ENCODE results near the gene TIMM17B.

Gene TIMM17B

DNA sequence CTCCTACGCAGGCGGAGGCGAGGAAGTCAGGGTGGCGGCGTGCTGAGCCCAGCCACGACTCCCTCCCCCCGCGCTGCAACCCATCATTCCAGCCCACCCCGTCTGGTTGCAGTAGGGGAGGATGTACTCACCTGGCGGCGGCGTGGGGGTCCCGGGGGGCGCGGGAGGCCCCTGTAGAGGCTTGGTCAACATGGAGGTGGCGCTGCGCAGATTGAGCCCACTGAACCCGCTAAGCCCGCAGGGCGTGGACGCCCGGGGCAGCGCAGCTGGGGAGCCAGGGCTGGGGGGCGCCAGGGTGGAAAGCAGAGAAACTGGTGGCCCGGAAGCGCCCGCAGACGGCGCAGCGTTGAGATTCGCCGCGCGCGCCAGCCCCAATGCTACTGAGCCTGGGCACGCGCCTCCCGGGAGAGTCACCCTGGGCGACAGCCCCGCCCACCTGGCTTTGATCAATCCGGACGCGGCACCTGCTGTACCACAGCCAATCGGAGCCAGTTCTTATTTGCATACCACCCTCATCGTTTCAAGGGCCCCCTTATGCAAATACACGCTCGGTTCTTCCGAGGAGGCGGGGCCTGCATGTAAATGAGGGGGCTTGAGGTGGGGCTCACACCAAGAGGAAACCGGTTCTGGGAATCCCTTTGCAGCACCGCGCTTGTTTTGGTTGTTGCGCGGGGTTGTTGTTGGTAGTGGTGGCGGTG lies 21.2 kb upstream of the TIMM17B start, which contains the start of gene PIM2:
TSS of gene PIM2 (minus strand) at position 382 of the 698 bp plus-strand sequence. CDS start at position 192, 190 bp downstream.
- peak; percentile 72 to 86 for DNase-seq (ENCODE audit: low read depth in 2 of 2, low spot score in 1 of 2)

DNA sequence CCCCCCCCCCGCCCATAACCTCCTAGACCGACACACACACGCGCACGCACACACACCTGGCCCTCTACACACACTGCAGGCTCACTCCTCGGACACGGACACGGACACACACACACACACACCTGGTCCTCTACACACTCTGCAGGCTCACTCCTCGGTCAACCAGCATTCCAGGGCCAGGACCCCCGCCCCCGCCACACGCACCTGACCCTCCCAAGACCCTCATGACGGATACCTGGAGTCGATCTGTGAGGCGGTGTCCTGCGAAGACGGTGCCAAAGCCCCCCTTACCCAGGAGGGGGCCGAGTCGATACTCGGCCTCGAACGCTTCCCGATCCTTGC lies 20.7 kb upstream of the TIMM17B start:
- DNase-seq (ENCODE audit: low read depth in 2 of 2, low spot score in 1 of 2): no peak

DNA sequence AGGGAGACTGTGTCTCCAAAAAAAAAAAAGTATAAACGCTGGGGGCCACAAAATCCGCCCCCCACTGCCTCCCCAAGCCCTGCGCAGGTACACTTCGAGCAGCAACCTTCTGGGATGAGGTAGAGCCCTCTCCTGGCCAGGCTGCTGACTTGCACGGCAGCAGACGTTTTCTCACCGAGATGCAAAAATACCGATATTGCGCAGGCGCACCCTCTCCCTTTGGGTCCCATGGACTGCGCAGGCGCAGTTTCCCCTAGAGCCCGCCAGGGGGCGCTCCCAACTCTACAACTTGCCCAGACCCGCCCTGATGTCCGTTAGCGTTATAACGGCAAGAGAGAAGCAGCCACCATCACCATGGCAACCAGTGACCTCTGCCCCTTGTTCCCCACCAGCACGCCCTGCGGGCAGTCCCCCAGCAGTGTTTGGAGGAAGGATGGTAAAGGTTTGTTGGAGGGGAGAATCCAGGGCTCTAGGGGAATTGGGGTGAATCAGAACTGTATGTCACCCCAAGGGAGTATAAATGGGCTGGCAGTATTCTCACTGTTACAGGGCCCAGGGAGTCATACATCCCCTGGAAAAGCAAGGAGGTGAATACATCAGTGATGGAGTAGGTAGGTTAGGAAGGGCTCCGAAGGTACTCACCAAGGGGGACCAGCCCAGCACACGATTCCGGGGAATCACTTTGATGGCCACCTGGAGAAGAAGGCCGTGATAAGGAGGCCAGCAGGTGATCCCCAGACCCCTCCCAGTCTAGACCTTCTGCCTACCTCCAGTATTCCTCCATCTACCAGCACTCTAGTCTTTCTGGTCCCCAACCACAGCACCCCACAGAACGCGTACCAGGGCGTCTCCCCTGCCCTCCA lies 19.8 kb upstream of the TIMM17B start:
- DNase-seq (ENCODE audit: low read depth in 2 of 2, low spot score in 1 of 2): peak; percentile 74 to 77

DNA sequence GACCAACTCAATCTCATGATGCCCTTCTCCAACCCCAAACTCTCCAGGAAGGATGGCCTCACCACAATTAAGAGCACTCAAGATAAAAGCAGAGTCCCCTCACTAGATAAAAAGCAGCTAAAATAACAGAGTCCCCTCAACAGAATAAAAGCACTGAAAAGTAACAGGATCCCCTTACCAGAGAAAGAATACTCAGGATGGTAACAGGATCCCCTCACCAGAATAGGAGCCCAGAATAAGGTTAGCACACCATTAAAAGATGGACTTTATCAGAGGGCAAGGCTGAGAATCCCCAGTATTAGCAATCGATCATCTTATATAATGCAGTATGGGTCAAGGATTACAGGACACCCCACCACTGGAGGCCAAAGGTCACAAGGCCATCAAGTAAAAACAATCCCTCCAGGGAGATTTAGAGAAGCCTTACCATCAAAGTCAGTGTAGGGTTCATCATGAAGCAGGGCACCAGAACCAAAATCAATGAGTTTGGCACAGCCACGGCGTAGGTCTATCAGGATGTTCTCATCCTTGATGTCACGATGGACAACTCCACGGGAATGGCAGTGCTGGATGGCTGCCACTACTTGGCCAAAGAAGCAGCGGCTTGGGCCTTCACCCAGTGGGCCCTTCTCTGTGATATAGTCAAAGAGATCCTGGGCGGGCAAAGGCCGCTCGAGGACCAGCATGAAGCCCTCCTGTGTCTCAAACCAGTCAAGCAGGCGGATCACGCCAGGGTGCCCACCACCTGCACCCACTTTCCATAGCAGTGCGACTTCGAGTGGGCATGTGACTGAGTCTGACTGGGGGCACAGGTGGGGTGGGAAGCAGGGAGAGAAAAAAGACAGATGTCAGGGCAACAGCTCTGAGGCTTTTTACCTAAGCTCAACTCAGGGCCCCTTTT lies 17.3 kb upstream of the TIMM17B start:
- DNase-seq (ENCODE audit: low read depth in 2 of 2, low spot score in 1 of 2): no peak

DNA sequence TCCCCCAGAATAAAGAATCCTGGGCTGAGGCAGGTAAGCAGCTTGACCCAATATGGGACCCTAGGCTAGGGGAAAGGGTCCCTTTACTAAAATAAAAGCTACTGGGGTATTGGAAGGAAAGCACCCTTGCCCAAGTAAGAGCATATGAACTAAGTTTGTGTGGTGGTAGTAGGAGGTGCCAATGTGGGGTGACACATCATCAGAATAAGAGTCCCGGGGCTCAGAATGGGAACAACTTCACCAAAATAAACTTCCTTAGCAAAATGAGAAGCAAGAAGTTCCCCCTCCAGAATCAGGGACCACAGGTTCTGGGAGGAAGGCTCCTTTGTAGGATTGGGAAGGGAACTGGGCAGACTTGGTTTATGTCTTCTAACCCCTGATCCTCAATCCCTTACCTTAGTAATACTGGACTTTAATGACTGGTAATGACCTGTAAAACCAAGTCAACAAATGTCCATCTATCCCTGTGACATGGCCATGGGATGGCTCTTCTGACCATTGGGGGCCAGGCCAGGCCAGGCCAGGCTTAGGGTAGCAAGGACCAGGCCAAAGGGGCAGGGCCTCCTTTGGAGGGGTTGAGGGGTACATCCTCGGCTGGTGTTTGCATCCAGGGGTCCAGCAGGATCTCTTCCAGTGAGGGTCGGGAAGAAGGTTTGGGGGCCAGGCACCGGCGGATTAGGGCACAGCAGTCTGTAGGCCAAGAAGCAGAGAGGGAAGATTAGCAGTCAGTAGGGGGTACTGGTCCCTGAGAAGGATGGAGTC lies 16.2 kb upstream of the TIMM17B start:
- no peak for DNase-seq (ENCODE audit: low read depth in 2 of 2, low spot score in 1 of 2)

DNA sequence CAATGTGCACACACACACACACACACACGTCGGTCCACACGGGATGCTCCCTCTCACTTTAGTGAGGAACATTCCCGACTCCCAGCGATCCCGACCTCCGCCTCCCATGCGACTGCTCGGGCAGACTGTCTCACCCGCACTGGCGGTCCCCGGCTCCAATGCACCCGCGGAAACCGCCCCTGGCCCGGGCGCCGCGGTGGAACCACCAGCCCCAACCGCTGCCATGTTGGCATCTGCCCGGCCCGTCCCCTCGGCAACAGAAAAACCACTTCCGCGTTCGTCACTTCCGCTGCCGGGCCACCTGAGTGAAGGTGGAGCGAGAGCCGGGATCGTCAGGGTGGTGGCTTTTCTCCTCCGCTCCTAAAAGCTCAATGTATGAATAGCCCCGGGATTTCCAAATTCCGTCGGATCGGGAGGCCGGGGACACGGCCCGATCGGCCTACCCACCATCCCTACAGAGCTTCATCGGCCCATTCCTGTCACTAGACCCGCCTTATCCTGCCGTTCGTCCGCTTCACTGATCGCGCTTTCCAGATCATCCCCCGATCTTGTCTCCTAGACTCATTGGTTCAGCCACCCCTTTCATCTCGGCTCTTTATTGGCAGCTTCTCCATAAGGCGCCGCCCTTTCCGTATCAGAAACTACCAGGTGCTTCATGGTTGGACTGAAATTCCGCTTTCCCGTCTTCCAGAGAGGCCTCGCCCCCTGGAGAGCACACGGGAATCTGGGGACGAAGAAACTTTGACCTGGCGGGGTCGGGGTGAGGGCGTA lies 14.0 kb upstream of the TIMM17B start, which contains the start of gene SLC35A2:
TSS of gene SLC35A2 (minus strand) at position 235 of the 771 bp plus-strand sequence. CDS start at position 225, 10 bp downstream.
- peak; percentile 65 to 72 for DNase-seq (ENCODE audit: low read depth in 2 of 2, low spot score in 1 of 2)

DNA sequence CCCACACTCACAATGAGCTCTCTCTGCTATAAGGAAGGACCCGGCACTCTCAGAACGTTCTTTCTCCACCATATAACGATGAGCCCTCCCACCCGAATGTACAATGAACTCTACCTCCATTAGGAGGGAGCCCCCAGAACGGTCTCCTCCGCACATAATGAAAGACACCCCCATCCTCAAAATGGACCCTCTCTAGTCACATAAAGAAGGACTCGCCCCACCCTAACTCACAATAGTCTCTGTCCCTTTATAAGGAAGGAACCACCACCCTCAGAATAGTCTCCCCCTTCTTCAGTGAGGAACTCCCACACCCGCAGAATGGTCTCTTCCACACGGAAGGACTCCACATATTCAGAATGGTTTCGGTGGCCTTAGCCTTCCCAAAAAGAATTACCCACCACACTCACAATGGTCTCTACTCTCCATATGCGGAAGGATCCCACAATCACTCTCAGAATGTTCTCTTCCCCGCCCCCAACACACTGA lies 13.4 kb upstream of the TIMM17B start:
- no peak for DNase-seq (ENCODE audit: low read depth in 2 of 2, low spot score in 1 of 2)

DNA sequence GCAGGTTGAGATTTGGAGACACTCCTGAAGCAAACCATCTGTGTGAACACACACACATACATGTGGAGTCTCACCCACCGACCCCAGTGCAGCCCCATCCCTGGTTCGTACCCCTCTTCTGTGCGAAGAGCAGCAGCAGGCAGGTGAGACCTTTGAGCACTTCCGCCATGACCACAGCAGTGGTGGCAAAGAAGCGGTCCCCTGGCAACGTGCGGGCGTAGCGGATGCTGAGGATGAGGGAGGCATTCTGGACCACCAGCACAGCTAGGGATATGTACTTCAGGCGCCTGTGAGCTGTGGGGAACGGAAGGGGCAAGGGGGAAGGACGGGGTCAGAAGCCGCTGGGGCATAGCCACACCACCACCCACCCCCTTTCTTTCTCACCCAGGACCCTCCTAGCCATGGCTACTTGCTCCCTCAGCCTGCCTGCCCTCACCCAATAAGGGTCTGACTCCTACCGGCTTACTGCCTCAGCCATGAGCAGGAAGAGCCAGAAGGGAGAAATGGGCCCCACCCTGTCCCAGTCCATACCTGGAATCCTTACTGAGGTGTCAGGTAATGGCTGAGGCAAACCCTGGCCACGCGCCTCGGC lies 12.2 kb upstream of the TIMM17B start:
- DNase-seq (ENCODE audit: low read depth in 2 of 2, low spot score in 1 of 2): no peak

DNA sequence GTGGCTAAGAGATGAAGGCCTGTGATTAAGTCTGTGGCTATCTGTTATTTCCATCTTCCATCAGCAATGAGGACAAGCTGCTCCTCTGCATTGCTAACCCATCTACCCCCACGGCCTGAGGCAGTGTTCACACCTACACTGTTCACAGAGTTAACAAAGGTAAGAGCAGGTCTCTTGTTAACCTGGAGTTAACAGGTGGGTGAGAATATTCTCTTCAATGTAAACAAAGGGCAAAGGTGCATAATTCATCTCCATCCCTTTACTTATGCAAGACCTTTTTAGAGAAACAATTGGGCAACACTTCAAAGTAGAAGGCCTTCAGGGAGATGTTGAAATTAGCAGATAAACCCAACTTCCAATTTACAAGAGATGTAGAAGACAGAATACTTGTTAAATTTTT lies 11.0 kb upstream of the TIMM17B start:
- DNase-seq (ENCODE audit: low read depth in 2 of 2, low spot score in 1 of 2): no peak

DNA sequence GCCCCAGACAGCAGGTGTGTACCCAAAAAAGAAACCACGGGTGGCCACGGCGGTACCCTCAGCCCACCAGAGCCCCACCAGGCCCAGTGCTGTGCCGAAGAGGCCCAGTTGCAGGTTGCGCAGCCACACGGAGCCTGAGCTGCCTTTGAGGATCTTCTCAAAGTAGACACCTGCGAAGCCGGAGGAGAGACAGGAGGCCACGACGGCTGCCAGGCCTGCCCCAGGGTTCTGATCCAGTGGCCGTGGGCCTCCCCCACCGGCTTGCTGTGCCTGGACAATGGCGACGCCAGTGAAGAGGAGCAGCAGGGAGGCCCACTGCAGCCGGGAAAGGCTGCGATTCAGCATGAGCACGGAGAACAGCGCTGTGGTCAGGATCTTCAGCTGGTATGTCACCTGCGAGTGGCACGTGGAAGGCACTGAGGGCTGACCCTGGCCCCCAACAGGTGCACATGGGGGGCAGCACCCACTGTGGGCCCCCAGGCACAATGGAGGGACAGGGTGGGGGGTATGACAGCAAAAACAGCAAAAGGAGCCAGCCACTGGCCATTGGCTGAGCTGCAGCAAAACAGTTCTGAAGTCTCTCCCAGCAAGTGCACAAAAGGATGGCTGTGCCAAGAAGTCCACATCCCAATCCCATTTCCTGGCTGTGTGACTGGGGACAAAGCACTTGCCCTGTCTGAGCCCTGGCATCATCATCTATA lies 7.7 kb upstream of the TIMM17B start:
- no peak for DNase-seq (ENCODE audit: low read depth in 2 of 2, low spot score in 1 of 2)

DNA sequence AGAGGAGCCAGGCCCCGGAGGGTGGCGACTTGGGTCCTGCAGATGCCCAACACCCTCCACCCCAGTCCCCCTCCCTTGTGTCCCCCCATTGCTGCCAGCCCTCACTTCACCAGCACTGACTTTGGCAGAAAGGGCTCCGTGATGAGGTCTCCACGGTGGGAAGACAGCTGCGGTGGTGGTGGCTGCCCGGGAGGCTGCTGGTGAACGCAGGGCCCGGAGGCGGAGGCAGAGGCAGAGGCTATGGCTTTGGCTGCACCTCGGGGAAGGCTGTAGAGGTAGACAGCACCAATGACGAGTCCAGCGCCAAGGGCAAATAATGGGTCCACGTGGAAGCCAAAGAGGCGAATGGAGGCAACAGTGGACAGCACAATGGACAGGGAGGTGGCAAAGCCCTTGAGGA lies 7.1 kb upstream of the TIMM17B start:
- DNase-seq (ENCODE audit: low read depth in 2 of 2, low spot score in 1 of 2): no peak

DNA sequence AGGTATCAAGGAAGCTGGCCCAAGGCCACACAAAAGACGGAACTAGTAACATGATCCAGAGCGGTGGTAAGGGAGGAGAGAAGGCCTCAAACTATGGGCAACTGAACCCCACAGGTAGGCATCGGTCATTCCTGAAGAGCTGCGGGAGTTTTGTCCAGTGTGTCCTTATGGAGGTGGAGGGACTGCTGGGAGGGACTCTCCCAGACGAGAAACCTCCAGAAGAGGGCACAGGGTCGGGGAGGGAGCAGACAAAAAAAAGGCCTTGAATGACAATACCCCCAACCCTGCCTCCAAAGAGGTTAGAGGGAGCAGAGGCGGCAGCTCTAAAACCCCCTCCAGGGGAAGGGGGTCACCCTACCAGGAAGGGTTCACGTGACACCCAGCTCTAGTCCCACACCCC lies 6.6 kb upstream of the TIMM17B start:
- DNase-seq (ENCODE audit: low read depth in 2 of 2, low spot score in 1 of 2): no peak

DNA sequence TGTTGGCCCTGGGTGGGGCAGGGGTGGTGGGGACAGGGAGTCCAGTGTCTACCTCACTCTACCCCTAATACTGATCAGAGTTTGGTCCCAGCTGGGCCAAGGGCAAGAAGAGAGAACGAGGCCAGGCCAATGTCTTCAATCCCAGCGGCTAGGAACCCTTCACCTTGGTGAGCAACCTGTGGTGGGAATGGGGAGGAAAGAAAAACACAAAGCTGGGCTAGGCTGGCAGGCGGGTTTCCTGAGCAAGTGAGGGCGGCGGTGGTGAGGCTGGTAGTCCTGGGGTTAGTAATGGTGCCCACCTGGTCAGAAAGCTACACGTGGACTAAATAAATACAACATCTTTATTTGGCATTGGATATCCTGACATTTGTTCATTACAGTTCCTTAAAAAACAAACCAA lies 5.7 kb upstream of the TIMM17B start:
- DNase-seq (ENCODE audit: low read depth in 2 of 2, low spot score in 1 of 2): no peak

DNA sequence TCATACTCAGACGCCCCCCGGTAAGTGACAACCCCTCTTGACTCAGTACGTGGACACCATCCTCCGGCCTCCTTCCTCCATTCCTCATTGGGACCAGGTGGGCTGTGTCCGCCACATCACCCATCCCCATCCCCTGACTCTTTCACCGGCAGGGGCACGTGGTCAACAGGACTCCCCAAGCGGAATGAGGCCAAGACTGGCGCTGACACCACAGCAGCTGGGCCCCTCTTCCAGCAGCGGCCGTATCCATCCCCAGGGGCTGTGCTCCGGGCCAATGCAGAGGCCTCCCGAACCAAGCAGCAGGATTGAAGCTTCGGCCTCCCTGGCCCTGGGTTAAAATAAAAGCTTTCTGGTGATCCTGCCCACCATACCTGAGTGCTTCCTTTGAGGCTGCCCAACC lies 5.2 kb upstream of the TIMM17B start:
- no peak for DNase-seq (ENCODE audit: low read depth in 2 of 2, low spot score in 1 of 2)

DNA sequence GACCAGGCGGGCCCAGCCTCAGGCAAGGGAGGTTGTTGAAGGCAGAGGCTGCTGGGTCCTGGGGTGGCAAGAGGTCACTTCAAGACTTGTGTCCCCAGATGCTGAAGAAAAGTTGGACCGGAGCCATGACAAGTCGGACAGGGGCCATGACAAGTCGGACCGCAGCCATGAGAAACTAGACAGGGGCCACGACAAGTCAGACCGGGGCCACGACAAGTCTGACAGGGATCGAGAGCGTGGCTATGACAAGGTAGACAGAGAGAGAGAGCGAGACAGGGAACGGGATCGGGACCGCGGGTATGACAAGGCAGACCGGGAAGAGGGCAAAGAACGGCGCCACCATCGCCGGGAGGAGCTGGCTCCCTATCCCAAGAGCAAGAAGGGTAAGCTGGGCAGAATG lies 4.6 kb upstream of the TIMM17B start:
- DNase-seq (ENCODE audit: low read depth in 2 of 2, low spot score in 1 of 2): no peak

DNA sequence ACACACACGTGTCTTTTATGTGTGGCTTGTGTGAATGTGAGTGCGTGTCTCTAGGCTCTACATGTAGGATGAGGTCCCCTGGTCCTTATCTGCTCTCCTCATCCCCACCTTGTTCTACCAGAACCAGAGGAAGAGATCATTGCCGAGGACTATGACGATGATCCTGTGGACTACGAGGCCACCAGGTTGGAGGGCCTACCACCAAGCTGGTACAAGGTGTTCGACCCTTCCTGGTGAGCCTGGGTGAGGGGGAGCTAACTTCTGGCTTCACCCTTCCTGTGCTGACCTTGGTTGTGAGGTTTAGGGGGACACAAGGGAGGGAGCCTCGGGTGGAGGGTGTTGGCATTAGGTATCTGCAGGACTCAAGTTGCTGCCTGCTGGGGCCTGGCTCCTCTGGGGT lies 3.5 kb upstream of the TIMM17B start:
- DNase-seq (ENCODE audit: low read depth in 2 of 2, low spot score in 1 of 2): no peak

DNA sequence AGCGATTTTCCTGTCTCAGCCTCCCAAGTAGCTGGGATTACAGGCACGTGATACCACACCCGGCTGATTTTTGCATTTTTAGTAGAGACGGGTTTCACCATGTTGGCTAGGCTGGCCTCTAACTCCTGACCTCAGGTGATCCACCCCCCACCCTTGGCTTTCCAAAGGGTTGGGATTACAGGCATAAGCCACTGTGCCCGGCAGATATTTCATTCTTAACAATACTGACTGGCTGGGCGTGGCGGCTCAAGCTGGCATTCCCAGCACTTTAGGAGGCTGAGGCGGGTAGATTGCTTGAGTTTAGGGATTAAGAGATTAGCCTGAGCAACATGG lies 1.5 kb upstream of the TIMM17B start:
- no peak for DNase-seq (ENCODE audit: low read depth in 2 of 2, low spot score in 1 of 2)

DNA sequence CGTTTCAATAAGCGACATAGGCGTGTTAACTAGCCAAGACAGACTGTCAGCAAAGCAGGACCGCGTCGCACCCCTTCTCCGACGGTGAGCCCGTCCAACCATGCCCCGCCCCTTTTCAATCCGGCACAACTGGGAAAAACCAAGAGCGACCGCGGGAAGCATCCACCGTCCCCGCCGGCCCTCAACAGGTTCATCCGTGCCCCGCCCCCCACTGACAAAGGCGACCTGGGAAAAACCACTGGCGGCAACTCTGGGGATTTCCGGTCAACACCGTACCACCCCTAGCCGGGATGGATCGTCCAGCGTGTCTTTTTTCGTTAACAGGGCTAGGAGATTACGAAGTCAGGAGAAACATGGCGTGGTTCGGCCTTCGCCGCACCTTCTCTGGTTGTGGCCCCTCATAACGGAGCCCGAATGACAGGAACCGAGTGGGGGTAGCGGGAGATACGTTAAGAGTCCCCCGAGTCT lies 377 bp downstream of the TIMM17B start:
- peak in 1 of 2 donors; percentile 38 for DNase-seq (ENCODE audit: low read depth in 2 of 2, low spot score in 1 of 2)

DNA sequence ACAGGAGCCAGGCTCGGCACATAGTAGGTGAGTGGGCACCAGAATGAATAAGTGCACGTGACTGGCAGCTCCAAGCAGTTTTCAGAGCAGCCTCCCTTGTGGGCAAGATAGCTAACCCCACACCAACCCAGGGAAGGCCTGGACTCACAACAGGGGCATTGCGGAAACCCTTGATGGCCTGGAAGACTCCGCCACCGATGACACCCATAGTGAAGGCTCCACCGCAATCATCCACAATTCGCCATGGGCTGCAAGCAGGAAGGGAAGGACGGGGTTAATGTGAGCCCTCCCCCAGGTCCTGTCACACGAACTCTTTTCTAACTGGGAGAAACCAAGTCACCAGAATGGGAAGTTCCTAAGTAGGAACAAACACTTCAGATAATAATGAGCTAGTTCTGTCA lies 957 bp downstream of the TIMM17B start:
- no peak for DNase-seq (ENCODE audit: low read depth in 2 of 2, low spot score in 1 of 2)

Measured in stimulated activated CD8-positive, alpha-beta memory T cell treated with anti-CD3 and anti-CD28 coated beads, Interleukin-4, amount 100 ng/mL, for 4 hours (primary cell).